LoVo (cell line): ENCODE data around the gene MPC1.
"Not testable (repeated sequence)": the region's sequence is repeated elsewhere in the genome, so short reads cannot be mapped to it uniquely, and the experiment has no call there.

ENCODE experiments used
- DNase-seq: peaks from one replicate; pipeline ENCODE4 v3.0.0-alpha.2; 2016; ENCODE audit warnings: low spot score

The MPC1 gene

DNA sequence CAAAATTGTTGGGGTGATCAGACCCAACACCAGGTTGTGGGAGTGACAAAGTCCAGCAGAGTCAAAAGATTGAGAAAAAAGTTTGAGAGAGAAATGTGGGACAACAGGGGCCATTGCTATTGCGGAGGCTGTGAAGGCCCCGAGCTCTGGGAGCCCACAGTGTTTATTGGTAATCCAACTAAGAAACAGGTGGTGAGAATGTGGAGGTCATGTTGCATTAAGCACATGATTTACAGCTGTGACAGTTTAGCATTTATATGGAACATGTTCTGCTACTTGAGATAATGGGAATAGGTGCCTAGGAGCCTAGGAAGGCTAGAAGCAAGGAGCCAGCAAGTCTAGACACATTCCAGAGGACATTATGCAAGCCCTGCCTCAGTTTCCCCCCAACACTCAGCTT lies 37.8 kb downstream of the MPC1 start:
- DNase-seq = not testable (repeated sequence)

DNA sequence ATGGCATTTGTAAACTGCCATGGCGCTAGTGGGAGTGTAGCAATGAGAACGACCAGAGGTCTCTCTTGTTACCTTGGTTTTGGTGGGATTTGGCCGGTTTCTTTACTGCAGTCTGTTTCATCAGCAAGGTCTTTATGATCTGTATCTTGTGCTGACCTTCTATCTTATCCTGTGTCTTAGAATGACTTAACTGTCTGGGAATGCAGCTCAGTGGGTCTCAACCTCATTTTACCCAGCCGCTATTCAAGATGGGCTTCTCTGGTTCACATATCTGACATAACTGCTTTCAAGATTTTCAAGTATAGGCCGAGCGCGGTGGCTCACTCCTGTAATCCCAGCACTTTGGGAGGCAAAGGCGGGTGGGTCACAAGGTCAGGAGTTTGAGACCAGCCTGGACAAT lies 38.5 kb downstream of the MPC1 start:
- no peak for DNase-seq

DNA sequence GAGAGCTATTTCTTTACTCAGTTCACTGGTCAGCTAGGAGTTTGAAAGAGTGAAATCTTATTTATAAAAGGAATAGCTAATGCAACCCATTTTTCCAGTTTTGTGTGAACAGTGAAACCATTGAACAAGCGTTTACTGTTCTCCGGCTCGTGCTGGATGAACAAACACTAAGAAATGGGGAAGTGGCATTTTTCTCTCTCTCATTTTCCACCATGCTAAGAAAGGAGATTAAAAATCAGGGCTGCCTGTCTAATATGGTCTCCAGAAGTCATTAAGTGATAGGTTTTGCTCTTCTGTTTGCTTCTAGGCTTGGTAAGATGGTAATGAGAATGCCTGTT lies 39.6 kb downstream of the MPC1 start:
- DNase-seq = no peak

DNA sequence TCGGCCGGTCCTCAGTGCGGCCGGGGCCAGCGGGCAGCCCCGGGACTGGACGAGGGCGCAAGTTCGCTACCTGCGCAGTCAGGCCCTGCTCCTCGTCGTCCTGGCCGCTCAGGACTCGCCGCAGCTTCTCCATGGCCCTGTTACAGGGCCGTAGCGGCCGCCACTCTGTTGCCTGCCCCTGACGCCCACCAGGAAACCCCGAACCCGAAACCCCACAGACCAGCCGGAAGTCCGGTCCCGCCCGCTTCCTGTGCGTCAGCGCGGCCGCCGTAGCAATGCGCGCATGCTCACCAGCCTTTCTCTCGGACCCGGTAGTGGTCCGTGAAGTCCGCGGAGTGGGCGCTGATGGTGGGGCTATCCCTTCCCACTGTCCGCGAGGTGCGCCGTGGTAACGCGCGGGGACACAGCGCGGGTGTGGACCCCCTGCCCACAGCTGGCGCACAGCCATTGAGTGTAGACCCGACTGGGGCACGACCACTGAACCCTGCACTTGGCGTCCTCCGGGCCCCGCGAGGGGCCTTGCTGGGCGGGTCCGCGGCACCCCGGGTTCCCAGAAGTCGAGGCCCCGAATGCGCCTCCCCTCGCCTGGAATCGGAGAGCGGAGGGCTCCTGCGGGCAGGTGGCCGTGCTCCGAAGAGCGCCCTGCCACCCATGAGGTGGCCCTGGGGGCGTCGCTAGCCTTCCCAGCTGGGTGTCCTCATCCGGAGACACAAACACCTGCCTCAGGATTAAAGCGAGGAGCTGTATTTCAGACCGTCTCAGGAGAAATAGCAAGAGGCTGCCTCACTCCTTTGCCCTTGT lies 40.2 kb downstream of the MPC1 start, which contains the start of gene SFT2D1:
TSS of gene SFT2D1 (minus strand) at position 197 of the 801 bp plus-strand sequence. CDS start at position 133, 64 bp downstream.
- peak; percentile 66 for DNase-seq

DNA sequence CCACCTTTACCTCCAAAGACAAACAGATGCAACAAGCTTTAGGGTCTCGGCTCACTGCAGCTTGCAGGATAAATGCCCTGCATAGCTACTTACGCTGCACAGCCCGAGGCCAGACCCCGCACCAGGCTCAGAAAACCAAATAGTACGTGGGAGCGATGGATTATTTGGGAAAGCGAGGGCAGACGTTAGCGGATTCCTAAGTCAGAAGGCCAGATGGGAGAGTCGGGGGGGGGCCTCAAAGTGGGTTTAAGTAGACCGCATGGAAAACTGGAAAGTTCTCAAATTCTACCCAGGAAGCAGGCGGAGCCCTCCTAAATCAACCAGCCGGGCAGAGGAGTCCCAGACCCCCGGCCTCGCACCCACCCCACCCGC lies 40.8 kb downstream of the MPC1 start:
- DNase-seq = no peak

DNA sequence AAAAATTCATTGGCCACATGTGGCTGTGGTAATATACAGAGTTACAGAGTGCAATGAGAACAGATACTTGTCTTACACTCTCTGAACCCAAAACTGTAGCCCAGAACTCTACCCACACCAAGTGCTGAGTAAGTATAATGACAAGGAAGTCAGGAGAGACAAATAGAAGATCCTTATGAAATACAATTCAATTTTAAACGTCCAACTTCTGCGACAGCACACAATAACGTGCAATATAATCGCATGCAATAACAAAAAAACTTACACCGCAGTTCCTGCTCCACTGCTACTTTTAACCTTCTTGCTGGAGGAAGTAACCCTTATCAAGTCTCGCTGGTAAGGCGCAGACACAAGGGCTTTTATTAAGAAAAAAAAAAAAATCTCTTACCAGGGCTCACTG lies 41.3 kb downstream of the MPC1 start:
- DNase-seq = no peak

DNA sequence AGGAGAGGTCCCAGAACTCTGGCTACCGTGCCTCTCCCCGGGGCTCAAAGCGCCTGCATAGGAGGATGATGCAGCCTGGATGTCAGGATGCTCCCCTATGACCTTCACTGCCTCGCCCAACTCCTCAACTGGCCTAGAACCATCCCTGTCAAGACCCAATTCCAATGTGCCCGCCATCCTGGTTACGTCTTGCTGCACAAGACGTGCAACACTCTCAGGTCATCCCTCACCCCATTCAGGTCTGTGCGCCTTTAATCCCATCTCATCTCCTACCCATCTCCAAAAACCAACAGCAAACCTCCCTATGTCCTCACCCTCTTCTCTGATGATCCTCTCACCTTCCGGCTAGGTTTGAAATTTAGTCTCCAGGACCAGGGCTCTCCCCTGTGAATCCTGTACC lies 43.9 kb downstream of the MPC1 start:
- no peak for DNase-seq

DNA sequence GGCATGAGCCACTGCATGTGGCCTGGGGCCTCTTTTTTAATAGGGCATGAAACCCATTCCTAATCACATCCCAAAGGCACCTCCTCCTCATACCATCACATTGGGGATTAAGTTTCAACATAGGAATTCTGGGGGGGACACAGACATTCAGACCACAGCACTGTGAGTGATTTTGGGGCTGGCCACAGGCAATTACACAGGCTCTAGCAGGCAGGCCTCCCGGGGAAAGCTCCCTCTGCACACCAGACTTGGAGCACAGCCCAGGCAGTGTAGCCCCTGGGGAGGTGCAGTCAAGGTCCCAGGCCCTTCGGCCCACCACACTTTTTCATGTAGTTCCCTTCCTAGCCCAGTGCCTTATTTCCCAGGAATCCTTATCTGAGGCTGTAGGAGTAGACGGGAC lies 45.9 kb downstream of the MPC1 start:
- no peak for DNase-seq

DNA sequence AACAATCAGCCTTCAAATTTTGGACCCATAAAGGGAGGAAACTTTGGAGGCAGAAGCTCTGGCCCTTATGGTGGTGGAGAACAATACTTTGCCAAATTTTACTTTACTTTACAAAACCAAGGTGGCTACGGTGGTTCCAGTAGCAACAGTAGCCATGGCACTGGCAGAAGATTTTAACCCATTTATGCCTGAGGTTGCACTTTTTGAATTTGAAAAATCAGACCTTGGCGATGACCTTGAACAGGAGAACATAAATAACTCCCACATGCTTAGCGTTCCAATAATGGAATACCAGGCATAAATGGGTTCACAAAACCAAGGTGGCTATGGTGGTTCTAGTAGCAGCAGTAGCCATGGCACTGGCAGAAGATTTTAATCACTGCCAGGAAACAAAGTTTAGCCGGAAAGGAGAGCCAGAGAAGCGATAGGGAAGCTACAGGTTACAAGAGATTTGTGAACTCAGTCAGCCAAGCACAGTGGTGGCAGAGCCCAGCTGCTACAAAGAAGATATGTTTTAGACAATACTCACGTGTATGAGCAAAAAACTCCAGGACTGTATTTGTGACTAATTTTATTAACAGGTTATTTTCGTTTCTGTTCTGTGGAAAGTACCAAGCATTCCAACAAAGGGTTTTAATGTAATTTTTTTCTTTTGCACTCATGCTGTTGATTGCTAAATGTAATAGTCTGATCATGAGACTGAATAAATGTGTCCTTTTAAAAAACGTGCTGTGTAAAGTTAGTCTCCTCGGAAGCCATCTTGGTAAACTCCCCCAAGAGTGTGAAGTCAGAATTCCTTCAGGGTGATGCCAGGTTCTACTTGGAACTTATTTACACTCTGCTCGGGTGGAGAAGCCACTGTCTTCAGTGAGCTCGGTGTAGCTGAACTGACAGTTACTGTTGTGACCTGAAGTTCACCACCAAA lies 47.1 kb downstream of the MPC1 start:
- DNase-seq = no peak

DNA sequence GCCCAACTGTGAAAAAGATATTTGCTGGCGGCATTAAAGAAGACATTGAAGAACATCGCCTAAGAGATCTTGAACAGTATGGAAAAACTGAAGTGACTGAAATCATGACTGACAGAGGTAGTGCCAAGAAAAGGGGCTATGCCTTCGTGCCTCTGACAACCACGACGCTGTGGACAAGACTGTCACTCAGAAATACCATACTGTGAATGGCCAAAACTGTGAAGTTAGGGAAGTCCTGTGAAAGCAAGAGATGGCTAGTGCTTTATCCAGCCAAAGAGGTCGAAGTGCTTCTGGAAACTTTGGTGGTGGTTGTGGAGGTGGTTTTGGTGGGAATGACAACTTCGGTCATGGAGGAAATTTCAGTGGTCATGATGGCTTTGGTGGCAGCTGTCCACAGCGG lies 47.9 kb downstream of the MPC1 start:
- DNase-seq = no peak

DNA sequence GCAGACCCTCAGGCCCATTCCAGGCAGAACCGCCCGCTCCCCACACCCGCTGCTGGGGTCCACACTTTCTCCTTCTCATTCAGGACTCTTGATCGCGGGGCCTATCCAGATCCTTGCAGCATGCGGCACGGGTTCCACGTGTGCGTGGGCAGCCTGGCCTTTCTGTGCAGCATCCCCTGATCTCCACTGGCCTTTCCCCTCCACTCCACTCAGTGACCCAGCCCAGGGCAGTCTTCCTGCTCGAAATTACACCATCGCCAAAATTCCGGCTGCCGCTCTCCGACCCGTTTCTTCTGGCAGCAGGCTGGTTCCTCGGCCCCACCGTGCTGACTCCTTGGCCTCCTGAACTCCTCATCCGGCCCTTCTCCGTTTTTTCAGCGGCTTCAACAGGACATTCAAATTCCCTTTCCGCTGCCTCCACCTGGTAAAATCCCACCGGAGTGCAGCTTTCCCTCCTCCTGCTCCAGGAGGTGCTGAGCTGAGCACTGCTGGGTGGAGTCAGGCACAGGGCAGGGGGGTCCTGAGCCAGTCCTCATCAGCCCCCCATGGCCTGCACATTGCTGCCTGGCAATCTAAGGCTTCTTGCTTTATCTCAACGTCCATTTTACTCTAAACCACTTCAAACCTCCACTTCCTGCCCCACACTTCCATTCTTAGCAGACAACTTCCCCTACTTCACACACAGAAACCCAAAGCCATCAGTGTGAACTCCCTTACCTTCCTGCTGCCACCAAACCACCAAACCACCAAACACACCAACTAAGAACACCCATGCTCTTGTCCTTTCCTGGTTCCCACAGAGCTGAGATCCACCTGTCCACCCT lies 49.4 kb downstream of the MPC1 start:
- no peak for DNase-seq

DNA sequence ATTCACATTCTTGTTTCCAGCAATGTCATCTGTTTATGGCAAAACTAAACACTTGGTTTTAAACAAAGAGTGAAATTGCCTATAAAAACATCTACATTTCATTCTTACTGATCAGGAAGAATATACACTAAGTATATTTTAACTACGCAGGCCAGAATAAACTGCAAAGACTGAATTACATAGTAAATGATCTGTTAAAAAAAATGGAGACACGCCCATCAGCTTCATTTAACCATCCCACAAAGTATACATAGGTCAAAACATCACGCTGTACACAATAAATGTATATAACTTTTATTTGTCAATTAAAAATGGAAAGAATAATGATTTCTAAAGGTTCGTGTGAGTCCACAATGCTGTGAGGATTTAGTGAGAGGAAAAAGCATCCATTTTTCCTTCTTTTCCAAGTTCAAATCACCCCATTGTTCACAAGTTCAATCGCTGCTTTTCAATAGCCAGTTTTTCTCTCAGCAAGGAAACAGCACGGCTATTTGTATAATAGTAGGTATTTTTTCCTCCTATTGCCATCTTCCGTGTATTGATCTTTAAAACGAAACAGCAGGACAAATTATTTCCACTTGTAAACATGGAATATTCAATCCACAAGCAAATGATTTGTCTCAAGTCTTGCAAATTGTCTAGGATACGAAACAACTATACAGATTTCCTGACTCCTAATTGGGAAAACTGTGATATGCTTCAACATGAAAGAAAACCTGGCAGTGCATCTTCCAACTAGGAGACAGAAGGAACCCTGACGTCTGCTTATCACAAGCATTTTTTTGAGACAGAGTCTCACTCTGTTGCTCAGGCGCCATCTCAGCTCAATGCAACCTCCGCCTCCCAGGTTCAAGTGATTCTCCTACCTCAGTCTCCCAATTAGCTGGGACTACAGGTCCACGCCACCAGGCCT lies 51.0 kb downstream of the MPC1 start:
- no peak for DNase-seq

DNA sequence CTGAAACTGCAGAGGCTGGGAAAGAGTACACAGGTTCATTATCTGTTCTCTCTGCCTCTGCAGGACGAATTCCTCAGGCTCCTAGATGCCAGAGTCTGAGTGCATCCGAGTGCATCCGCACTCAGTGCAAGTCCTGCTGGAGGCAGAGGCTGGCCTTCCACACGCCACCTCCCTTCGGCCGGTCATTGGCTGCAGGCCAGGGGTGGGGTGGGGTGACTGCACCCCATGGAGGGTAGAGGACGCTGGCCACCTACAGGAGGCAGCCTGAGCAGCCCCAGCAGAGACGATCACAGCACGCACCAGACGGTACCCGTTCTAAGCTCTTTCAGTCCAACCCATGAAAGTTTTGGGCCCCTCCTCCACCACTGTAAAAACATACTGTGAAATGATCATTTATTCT lies 52.1 kb downstream of the MPC1 start:
- DNase-seq = no peak

DNA sequence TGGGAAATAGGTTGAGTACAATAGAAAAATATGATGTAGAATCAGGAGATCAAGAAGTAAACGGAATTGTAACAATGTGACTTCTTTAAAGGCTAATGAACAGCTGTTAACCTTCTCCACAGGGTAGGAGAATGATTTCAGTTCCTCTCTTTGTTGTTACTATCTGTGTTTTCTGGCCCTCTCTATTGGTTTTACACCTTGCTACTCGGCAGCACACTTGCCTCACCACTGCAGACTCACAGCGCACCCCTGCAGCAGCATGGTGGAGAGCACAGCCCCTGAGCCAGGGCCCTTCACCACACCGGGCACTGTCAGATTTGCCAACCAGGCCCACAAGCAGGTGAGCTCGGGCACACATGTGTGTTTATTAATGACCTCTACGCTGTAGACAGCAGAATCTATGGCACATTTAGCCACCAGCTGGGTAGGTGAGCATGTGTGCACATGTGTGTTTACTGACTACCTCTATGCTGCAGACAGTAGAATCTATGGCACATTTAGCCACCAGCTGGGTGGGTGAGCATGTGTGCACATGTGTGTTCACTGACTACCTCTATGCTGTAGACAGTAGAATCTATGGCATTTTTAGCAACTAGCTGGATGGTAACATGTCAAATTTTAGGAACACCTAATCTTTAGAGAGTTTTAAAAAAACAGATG lies 57.2 kb downstream of the MPC1 start:
- no peak for DNase-seq

DNA sequence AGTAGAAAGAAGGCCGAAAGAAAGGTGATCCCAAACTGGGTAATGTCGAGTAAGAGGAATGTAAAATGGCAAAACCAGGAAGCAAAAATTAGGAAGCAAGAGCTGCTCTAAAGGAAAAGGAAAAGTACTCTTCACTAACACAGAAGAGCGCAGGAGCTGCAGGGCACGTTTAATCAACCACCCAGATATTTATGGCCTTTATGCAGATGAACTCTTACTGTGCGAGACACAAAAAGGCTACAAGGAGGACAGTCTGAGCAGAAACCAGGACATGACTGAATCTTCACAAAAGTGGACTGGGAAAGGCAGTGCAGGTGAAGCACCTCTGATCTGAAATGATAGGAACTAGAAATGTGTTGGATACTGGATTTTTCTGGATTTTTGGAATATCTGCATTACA lies 59.3 kb downstream of the MPC1 start:
- no peak for DNase-seq

DNA sequence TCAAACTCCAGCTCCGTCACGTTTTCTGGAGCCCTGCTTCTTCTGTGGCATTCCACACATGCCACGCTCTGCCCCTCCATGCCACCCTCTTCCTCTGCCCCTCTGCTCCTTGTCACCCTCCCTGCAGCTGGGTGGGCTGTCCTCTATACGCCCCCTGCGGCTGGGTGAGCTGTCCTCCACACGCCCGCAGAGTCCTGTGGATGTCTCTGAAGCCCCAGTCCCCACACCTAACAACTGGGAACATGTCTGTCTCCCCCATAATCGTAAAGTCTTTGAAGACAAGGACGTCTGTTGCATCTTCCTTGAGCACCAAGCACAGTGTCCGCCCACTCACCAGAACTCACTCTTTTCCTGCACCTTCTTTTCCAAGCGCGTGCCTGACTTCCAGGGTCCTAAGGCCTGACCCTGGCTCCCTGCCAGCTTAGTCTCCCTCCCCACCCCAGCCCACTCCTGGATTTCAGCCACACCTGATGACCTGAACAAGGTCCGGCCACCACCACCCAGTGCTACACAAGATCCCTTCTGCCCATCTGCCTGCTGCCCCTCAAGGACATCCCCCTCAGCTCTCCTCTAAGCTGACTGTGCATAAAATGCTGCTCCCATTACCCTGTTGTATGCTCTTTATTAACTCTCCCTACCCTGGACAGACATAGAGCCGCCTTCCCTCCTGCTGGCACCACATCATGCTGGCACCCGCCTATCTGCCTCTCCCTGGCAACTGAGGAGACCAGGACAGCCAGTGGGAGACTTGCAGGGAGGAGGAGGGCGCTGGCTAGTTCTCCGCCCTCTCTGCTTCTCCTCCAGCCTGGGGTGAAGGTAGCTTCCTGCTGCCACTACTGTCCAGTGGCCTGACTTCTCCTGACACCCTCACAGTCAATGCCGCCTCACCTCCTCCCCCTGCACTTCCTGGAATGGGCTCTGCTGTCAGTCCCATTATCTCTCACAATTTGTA lies 63.8 kb downstream of the MPC1 start:
- no peak for DNase-seq

DNA sequence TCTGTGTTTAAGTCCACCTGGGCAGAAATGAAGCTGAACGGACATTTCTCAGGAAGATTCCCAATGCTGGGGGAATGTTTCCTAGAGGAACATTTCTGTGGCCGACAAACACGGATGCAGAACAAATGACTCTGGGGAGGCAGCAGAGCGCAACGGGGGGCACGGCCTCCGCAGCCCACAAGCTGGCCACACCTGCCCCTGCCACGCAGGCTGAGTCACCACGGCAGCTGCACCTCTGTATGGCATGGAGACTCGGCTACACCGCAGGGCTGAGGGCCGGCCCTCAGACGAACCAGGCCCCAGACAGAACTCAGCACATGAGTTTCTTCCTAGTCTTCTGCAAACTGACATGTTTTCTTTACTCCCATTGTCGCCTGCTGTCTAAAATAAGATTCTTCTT lies 64.5 kb downstream of the MPC1 start:
- DNase-seq = no peak

DNA sequence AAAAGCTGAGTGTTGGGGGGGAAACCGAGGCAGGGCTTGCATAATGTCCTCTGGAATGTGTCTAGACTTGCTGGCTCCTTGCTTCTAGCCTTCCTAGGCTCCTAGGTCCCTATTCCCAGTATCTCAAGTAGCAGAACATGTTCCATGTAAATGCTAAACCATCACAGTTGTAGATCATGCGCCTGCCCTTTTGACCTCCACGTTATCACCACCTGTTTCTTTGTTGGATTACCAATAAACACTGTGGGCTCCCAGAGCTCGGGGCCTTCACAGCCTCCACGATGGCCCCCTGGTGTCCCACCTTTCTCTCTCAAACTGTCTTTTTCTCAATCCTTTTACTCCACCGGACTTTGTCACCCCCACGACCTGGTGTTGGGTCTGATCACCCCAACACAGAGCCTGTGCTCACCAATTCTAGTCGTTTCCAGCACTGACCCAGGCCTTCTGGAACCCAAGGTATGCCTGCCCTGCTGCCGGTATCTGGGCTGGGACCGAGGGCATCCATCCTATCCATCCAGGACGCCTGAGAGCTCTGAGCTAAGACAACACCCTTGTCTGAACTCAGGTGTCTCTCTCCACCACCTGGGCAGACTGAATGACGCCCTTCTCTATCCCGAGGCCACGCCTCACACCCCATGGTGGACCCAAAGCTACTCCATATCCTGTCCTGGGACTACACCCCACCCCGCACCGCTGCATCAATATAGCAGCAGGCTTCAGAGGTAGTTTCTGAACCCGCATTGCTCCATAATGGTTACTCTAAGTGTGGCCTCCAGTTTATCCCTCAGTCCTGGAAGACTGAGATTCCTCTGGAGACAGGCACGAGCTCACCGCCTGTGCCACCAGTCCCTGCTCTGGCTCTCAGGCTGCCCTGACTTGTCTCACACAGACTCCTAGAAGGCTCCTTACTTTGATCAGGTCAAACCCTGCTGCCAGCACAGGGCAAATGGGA lies 65.2 kb downstream of the MPC1 start:
- no peak for DNase-seq

DNA sequence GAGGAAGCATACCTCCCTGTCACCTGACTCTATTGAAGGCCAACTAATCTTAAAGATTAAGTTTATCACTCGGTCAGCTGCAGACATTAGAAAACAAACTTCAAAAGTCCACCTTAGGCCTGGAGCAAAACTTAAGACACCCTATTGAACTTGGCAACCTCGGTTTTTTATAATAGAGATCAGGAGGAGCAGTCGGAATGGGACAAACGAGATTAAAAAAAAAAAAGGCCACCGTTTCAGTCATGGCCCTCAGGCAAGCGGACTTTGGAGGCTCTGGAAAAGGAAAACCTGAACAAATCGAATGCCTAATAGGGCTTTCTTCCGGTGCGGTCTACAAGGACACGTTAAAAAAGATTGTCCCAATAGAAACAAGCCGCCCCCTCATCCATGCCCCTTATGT lies 67.3 kb downstream of the MPC1 start:
- DNase-seq = no peak
